Heart left ventricle (tissue), 13 donors: Measurements from ENCODE around the gene NABP2.

ENCODE experiments used
- POLR2A ChIP-seq, 2 donors: fragments of 450-650 bp; IDR thresholded peaks; one replicate each; pipeline ENCODE4 v1.6.1; 2017; ENCODE audit warnings: antibody characterized with exemption in 2 of 2, mild to moderate bottlenecking in 2 of 2, moderate library complexity in 2 of 2
- TF ChIP-seq, protein P1 (sequence below), 12 donors: fragments of 200-600 bp; sonication (generic) in 4 of 12; IDR thresholded peaks; one replicate each; pipeline versions ENCODE4 v1.5.0 to v1.8.0; 2018 to 2022; ENCODE audit warnings: antibody characterized with exemption in 12 of 12, mild to moderate bottlenecking in 5 of 12
- donor health status: ischemic (EF 13 %, LVEDD 7.1; RV severe dilation, severe dysfunction).
- donor health status: DM: no; HTN: yes; CAD: no.
- donor health status: DM: no; HTN: no; CAD: no.
- donor health status: ischemic (EF 25% LVEDD 6.9; RV normal size, moderate dysfunction).
- donor health status: ischemic (EF 25% LVEDD 5.7; RV mildly dilated, moderate dysfunction).
- donor health status: ischemic (EF 35%, LVEDD 5.7; RV mildly dilated, moderate dysfunction).
- donor health status: nonischemic (EF 11% LVEDD 7.7; RV severe dilation, severe dysfunction).
- donor health status: DM: yes; HTN: yes; CAD: no.
- donor health status: PGD.
- donor health status: ischemic (EF 29% LVEDD 5.4; RV normal size, mild dysfunction).
- donor health status: nonischemic (EF 23%, LVEDD 6.1; RV moderate dilation, normal function).

DNA sequence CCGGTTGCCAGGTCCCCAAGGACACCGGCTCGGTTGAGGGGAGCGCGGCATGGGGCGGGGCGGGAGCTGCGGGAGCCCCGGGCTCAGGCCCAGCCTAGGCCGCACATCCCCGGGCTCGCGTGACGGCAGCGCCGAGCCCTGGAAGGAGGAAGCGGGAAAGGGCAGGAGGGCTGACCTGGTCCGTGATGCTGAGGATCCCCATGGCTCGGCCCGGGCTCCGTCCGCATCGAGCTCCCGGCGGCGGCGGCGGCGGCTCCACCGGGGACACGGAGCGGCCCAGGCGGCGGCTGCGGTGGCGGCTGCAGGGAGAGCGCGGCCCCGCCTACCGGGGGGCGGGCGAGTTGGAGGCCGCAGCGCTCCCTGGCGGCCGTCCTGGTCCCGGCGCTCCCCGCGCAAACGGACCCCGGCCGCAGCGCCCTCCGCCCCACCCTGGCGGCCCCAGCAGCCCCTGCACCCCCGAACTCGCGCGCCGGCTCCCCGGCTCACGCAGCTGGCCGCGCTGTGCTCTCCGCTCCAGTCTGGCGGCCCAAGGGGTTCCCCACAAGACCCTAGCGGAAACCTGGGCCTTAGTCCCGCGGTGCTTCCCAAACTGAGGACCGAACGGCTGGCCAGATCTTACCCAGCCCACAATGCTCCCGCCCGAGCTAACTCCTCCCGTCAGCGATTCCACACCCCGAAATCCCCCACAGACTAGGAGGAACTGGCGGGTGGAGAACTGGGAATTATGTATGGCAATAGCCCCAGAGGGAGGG lies 34.1 kb downstream of the NABP2 start, which contains the start of gene ANKRD52:
- TF ChIP-seq, protein P1, sequence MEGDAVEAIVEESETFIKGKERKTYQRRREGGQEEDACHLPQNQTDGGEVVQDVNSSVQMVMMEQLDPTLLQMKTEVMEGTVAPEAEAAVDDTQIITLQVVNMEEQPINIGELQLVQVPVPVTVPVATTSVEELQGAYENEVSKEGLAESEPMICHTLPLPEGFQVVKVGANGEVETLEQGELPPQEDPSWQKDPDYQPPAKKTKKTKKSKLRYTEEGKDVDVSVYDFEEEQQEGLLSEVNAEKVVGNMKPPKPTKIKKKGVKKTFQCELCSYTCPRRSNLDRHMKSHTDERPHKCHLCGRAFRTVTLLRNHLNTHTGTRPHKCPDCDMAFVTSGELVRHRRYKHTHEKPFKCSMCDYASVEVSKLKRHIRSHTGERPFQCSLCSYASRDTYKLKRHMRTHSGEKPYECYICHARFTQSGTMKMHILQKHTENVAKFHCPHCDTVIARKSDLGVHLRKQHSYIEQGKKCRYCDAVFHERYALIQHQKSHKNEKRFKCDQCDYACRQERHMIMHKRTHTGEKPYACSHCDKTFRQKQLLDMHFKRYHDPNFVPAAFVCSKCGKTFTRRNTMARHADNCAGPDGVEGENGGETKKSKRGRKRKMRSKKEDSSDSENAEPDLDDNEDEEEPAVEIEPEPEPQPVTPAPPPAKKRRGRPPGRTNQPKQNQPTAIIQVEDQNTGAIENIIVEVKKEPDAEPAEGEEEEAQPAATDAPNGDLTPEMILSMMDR (IDR thresholded peaks at IDR 0.05): peak in 11 of 12 donors; percentile 43 to 94 (median 83)
- TF ChIP-seq POLR2A (IDR thresholded peaks at IDR 0.05): peak in 1 of 2 donors; percentile 35
